Activated CD4-positive, CD25-positive, alpha-beta regulatory T cell treated with anti-CD3 and anti-CD28 coated beads, Interleukin-2, amount 50 U/mL, for 24 hours (primary cell): ENCODE measurements around the gene CELSR2.
A peak's percentile ranks its signal among the peaks of the same experiment; 100 is the strongest.

Experiments used
- ATAC-seq, 2 donors: fragments of 150-1000 bp; cut with Tn5 transposase; one replicate each; pipeline ENCODE4 v1.10.0; 2021; ENCODE audit warnings: mild to moderate bottlenecking in 1 of 2, moderate library complexity in 1 of 2

The CELSR2 gene

GRCh38 chr1:109265016-109265415 lies 15.7 kb downstream of the CELSR2 start:
- ATAC-seq, result no peak

DNA sequence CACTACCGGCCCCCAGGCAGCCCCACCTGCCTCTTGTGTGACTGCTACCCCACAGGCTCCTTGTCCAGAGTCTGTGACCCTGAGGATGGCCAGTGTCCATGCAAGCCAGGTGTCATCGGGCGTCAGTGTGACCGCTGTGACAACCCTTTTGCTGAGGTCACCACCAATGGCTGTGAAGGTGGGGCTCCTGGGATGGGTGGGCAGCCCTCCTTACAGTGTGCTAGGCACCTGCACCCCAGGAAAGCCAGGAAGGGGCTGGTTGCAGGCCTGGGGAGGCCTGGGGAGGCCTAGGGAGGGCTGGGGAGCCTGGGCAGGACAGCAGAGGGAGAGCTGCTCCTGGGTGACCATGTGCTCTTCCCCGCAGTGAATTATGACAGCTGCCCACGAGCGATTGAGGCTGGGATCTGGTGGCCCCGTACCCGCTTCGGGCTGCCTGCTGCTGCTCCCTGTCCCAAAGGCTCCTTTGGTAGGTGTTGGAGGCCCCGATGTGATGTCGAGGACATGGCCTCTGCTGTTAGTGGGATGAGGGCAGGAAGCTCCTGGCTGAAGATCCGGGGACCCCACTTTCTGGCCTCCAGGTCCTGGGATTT lies 16.5 kb downstream of the CELSR2 start:
- no peak for ATAC-seq

DNA sequence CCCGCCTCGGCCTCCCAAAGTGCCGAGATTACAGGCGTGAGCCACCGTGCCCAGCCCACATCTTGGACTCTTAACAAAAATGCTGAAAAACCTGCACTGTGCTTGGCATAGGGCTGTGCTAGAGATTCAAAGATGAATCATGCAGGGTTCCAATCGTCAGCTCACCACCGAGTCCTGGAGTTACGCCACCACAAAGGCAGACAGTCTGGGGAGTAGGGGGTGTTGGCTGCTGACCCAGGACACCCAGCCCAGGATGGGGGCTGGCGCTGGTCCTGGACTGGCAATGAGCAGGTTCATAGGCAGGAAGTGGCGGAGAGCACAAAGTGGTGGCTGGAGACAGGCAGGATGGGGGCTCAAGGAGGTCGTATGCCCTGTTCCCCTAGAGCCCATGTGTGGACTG lies 17.6 kb downstream of the CELSR2 start:
- no peak for ATAC-seq

GRCh38 chr1:109267743-109268300 lies 18.5 kb downstream of the CELSR2 start:
- ATAC-seq, result no peak

DNA sequence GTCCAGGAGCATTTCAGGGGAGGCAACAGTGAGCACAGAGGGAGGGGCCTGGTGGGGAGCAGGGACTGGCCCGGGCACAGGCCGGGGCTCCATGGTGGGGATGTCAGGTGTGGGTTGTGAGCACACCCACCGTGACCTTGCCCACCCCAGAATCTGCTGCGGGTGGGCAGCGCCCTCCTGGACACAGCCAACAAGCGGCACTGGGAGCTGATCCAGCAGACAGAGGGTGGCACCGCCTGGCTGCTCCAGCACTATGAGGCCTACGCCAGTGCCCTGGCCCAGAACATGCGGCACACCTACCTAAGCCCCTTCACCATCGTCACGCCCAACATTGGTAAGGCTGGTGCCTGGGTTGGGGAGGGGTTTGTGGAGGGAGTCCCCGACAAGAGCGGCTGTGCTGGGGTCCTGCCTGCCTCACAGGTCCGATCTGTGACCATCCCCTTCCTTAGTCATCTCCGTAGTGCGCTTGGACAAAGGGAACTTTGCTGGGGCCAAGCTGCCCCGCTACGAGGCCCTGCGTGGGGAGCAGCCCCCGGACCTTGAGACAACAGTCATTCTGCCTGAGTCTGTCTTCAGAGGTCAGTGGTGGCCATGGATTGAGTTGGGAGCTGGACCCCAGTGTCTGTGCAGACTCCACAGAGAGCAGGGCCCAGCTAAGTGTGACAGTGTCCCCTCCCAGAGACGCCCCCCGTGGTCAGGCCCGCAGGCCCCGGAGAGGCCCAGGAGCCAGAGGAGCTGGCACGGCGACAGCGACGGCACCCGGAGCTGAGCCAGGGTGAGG lies 19.3 kb downstream of the CELSR2 start:
- ATAC-seq, result no peak

DNA sequence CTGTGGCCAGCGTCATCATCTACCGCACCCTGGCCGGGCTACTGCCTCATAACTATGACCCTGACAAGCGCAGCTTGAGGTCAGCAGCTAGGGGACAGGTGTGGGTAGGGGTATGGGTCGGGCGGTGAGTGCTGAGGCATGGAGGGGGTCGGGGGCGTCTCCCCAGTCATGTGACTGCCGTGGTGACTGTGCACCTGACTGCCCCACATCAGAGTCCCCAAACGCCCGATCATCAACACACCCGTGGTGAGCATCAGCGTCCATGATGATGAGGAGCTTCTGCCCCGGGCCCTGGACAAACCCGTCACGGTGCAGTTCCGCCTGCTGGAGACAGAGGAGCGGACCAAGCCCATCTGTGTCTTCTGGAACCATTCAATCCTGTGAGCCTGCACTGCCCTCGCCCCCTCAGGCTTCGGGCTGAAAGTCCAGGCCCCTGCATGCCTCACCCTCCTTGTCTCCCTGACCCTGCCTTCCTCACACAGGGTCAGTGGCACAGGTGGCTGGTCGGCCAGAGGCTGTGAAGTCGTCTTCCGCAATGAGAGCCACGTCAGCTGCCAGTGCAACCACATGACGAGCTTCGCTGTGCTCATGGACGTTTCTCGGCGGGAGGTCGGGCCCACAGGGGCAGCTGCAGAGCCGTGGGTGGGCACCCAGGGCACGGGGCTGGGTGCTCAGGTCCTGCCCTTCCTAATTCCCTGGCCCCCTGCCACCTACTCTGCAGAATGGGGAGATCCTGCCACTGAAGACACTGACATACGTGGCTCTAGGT lies 20.1 kb downstream of the CELSR2 start:
- ATAC-seq, result no peak

DNA sequence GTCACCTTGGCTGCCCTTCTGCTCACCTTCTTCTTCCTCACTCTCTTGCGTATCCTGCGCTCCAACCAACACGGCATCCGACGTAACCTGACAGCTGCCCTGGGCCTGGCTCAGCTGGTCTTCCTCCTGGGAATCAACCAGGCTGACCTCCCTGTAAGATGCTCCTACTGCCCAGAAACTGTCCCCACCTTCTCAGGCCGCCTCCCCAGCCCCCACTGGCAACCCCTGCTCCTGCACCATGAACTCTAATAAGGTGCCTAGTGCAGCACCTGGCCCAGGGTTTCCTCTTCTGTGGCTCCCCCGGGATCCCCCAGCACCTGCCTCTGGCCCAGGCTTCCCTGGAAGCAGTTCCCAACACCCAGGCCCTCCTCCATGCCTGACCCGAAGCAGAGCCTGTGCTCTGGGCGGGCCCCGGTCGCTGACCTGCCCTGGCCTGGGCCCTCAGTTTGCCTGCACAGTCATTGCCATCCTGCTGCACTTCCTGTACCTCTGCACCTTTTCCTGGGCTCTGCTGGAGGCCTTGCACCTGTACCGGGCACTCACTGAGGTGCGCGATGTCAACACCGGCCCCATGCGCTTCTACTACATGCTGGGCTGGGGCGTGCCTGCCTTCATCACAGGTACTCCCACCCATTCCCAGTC lies 20.8 kb downstream of the CELSR2 start:
- ATAC-seq, result no peak

DNA sequence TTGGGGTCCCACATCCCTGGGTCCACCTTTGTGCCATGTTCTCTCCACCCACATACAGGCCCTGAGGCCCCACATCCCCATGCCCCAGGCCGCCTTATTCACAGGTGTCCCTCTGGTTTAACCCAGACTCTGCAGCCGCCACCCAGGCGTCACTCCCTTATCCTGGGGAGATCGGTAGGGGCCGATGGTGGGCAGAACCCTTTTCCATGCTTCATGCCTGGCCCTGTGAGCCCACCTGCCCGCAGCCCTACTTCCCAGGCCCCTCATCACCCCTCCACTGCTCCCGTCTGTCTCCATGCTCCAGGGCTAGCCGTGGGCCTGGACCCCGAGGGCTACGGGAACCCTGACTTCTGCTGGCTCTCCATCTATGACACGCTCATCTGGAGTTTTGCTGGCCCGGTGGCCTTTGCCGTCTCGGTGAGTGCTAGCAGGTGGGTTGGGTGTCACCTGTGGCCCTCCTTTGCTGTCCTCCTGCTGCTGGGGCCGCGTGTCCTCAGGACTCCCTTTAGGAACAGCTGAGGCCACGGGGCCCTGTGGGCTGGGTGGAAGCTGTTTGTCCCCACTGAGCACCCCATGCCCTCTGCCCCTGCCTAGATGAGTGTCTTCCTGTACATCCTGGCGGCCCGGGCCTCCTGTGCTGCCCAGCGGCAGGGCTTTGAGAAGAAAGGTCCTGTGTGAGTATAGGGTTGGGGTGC lies 21.4 kb downstream of the CELSR2 start:
- no peak for ATAC-seq

DNA sequence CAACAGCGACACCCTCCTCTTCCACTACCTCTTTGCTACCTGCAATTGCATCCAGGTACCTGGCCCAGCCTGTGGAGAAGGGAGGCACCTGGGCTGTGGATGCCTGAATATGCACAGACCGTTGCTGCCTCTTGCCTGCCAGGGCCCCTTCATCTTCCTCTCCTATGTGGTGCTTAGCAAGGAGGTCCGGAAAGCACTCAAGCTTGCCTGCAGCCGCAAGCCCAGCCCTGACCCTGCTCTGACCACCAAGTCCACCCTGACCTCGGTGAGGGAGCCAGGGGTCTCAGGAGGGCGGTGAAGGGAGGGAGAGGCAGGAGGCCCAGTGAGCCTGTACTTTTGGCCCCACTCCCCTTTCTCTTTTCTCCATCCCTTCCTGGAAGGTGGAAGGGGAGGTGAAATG lies 22.1 kb downstream of the CELSR2 start:
- ATAC-seq, result no peak

DNA sequence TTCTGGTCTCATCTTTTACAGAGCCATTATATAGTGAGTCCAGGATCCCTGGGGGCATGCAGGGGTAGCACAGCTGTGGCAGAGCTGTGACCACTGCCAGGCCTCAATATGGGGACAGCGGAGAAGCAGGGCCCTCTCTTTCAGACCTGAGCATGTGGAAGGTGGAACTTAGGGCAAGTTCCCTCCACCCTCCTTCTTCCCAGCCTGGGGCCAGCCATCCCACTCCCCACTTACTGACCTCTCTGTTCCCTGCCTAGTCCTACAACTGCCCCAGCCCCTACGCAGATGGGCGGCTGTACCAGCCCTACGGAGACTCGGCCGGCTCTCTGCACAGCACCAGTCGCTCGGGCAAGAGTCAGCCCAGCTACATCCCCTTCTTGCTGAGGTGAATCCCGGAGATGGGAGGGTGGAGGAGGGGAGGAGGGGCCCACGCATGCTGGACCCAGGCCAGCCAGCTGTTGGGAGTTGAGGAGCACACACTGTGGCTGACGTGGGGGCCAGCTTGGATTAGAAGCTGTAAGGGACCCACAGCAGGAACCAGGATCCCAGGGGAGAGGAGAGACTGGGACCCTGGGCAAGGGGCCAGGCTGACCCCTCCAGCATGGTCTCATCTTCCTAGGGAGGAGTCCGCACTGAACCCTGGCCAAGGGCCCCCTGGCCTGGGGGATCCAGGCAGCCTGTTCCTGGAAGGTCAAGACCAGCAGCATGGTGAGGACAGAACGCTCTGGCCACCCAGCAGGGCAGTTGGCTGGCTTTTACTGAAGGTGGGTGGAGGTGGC lies 22.9 kb downstream of the CELSR2 start:
- ATAC-seq, result no peak

- no peak for ATAC-seq
These were observed 23.6 kb downstream of the CELSR2 start for GRCh38 chr1:109272831-109273547.

- ATAC-seq, result no peak
These were observed 24.4 kb downstream of the CELSR2 start for GRCh38 chr1:109273570-109274288.

- no peak for ATAC-seq
These were observed 25.5 kb downstream of the CELSR2 start for GRCh38 chr1:109274533-109275476.

GRCh38 chr1:109275706-109276345 lies 26.5 kb downstream of the CELSR2 start:
- ATAC-seq, result no peak

- ATAC-seq, result peak; percentile 56 to 72
These were observed 28.3 kb downstream of the CELSR2 start for GRCh38 chr1:109277434-109278204.

DNA sequence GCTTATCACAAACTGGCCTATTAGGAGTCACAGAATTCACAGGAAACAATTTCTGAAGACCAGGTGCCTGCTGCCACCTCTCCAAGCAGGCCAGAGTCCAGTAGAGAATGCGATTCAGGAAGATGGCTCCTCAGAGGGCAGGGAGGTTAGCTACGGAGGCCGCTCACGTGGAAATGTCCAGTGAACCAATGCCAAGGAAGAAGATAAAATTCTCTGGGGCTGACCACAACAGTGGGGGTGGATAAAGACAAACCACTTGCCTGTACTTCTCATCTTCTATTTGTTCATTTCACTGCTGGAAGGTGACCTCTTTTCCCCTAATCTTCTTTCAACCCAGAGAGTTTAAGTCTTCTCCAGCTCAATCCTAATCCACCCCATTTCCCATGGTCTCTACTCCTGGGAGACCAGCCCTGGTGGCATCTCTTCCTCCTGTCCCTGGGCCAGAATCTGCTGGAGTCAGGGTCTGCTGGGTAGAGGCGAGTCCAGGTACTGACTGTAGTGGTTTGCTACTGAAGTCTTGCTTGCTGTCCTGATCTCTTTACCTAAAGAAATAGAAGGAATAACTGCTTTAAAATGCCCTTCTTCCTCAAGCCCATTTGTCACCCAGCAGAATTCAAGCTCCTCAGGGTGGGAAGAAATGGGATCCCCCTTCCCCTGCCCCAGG lies 30.4 kb downstream of the CELSR2 start:
- ATAC-seq, result no peak

GRCh38 chr1:109280862-109281261 lies 31.5 kb downstream of the CELSR2 start:
- no peak for ATAC-seq
